Transverse colon (tissue), 4 donors: ENCODE measurements around the gene ABT1. TPM values are rescaled to one million over a fixed set of nuclear protein-coding genes. Genes with fewer than 3 reads are reported as not detected.

Source experiments
- DNase-seq: peaks from one replicate; pipeline ENCODE4 v3.0.0-alpha.2; 2019
- H3K27ac ChIP-seq, 4 donors: fragments of 200-600 bp; sonication (generic); 2 replicates each; pipeline ENCODE4 v1.5.1; 2016 to 2018; ENCODE audit warnings: inconsistent platforms in 4 of 4
- H3K27me3 ChIP-seq: fragments of 200-600 bp; sonication (generic); 2 replicates; pipeline ENCODE4 v1.5.1; 2017; ENCODE audit warnings: inconsistent platforms
- H3K36me3 ChIP-seq, 4 donors: fragments of 200-600 bp; sonication (generic); 2 replicates each; pipeline ENCODE4 v1.5.1; 2017 to 2019; ENCODE audit warnings: inconsistent platforms in 4 of 4
- H3K4me1 ChIP-seq, 4 donors: fragments of 200-600 bp; sonication (generic); 2 replicates each; pipeline ENCODE4 v1.5.1; 2017 to 2020; ENCODE audit warnings: inconsistent platforms in 4 of 4
- H3K4me3 ChIP-seq, 4 donors: fragments of 200-600 bp; sonication (generic); 1 replicate in 1 of 4; 2 replicates in 3 of 4; pipeline versions ENCODE4 v1.5.1 to v1.6.1; 2017 to 2019; ENCODE audit warnings: inconsistent platforms in 4 of 4
- H3K9me3 ChIP-seq, 2 donors: fragments of 200-600 bp; sonication (generic); 2 replicates each; pipeline ENCODE4 v1.5.1; 2017 to 2019; ENCODE audit warnings: inconsistent platforms in 2 of 2
- EP300 ChIP-seq: sonication (generic); formaldehyde crosslinking; IDR thresholded peaks from one replicate; pipeline ENCODE4 v1.6.1; 2017; ENCODE audit warnings: antibody characterized with exemption, low read depth
- POLR2A ChIP-seq: fragments of 450-650 bp; IDR thresholded peaks from one replicate; pipeline ENCODE4 v1.6.1; 2016; ENCODE audit warnings: antibody characterized with exemption, mild to moderate bottlenecking, moderate library complexity
- POLR2AphosphoS5 ChIP-seq, 3 donors: sonication (generic); formaldehyde crosslinking; IDR thresholded peaks; one replicate each; pipeline ENCODE4 v1.6.1; 2016; ENCODE audit warnings: antibody characterized with exemption in 3 of 3
- WGBS, 2 donors: methylation state at CpG; one replicate each; pipeline ENCODE4 v1.1.5; 2018; ENCODE audit warnings: low coverage in 1 of 2; 5-methylcytosine and 5-hydroxymethylcytosine counted together
- in situ Hi-C, 4 donors: fragments of 200-750 bp; cut with MboI; loops; one replicate each; pipeline versions ENCODE4 v1.15.0 to v1.15.1; 2017; ENCODE audit warnings: low sequenced_read_pairs in 3 of 4, low pct_ligation_motif_present in 1 of 4, low pct_unique_long_range_greater_than_20kb in 1 of 4
- intact Hi-C: fragments of 100-400 bp; cut with DNase I; formaldehyde crosslinking; loops from one replicate; pipeline ENCODE4 v1.15.1; 2023; ENCODE audit warnings: low total_unique reads
- total RNA-seq, 4 donors: library from RNA; depleted of rRNA; stranded (reverse); fragments of >200 nt; gene quantifications; one replicate each; pipeline ENCODE4 v1.1.0, GENCODE V29; 2016
- TF ChIP-seq, protein P1 (sequence below), 5 experiments: fragments of 200-600 bp in 3 of 5; fragments of 450-650 bp in 2 of 5; sonication (generic) in 3 of 5; IDR thresholded peaks; 1 replicate in 2 of 5; 2 replicates in 3 of 5; pipeline ENCODE4 v1.5.1; 2016 to 2017; ENCODE audit warnings: antibody characterized with exemption in 5 of 5, inconsistent platforms in 3 of 5, mild to moderate bottlenecking in 2 of 5, moderate library complexity in 1 of 5

The ABT1 gene
- total RNA-seq, 4 donors from 2014 or later = 5.6 to 16.5 (median 12.4) TPM

DNA sequence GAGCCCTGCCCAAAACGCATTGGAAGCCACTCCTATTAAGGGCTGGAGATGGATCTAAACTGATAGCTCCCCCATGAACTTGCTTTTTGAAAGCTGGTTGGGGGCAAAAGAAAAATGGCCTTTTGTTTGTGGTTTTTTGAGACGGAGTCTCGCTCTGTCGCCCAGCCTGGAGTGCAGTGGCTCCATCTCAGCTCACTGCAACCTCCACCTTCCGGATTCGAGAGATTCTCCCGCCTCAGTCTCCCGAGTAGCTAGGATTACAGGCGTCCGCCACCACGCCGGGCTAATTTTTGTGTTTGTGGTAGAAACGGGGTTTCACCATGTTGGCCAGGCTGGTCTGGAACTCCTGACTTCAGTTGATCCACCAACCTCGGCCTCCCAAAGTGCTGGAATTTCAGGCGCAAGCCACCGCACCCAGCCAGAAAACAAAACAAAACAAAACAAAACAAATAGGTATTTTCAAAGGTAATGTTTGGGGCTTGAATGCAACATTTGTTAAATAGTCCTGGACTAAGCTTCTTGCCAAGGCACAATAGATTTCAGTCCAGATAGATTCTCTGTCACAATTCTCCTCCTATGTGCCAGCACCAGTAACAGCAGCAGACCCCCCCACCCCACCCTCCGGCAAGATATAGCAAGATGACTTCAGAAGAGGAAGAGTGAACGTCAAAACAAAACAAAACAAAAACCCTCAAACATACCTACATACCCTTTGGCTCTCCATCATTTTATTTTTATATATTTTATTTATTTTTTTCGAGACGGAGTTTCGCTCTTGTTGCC is 26.5 kb upstream of the ABT1 start:
- no peaks in the 10 kb centered on the region for H3K27me3 ChIP-seq
- TF ChIP-seq POLR2AphosphoS5 (IDR thresholded peaks at IDR 0.05) (no peak), POLR2A (no peak), EP300 (no peak)
- TF ChIP-seq, protein P1, sequence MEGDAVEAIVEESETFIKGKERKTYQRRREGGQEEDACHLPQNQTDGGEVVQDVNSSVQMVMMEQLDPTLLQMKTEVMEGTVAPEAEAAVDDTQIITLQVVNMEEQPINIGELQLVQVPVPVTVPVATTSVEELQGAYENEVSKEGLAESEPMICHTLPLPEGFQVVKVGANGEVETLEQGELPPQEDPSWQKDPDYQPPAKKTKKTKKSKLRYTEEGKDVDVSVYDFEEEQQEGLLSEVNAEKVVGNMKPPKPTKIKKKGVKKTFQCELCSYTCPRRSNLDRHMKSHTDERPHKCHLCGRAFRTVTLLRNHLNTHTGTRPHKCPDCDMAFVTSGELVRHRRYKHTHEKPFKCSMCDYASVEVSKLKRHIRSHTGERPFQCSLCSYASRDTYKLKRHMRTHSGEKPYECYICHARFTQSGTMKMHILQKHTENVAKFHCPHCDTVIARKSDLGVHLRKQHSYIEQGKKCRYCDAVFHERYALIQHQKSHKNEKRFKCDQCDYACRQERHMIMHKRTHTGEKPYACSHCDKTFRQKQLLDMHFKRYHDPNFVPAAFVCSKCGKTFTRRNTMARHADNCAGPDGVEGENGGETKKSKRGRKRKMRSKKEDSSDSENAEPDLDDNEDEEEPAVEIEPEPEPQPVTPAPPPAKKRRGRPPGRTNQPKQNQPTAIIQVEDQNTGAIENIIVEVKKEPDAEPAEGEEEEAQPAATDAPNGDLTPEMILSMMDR (IDR thresholded peaks at IDR 0.05) = no peak
- no peak overlapping the region for H3K4me3 ChIP-seq
- no peaks in the 10 kb centered on the region for H3K36me3 ChIP-seq
- H3K27ac ChIP-seq = no peak overlapping the region
- 66 to 78% methylated on average over 9 to 21 of the region's 21 CpGs for WGBS, 2 donors
- intact Hi-C loops (no loop called here), in situ Hi-C loops (loop anchor here in 3 of 4 donors (10.0 kb wide), 2 partner anchors 225 to 235 kb away; no protein-coding TSS in a partner anchor)
- H3K4me1 ChIP-seq = peaks cover 0 to 14% (median 5%) of the 10 kb centered on the region in 4 donors
- no peak for DNase-seq
- no peaks in the 10 kb centered on the region for H3K9me3 ChIP-seq

DNA sequence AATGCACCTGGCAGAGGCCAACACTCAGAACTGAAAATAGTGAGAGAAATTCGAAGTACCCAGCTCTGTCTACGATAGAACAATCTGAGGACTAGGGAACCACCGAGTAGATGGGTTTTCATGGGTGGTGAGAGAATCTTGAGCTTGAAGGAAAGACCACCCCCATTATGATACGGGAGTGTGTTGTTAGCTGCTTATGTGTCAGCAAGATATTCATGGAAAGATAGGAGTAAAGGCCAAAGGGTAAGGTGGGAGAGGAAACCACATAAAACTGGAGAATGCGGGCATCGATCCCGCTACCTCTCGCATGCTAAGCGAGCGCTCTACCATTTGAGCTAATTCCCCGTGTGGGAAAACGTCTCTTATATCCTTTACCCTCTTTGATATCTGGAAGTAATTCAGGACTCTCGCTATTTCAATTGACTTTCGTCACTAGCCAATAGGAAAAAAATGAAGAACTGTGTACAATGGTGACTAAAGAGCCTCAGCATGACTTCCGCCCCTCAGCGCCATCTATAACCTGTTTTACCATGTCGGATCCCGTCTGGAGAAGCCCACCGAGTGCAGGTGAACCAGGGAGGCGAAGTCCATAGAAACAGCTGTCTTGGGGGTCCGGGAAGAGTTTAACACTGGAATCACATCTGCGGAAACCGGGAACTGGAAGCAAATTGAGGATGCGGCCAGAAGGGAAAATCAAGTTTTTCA is 25.0 kb upstream of the ABT1 start:
- peaks cover 0 to 15% (median 5%) of the 10 kb centered on the region in 4 donors for H3K4me1 ChIP-seq
- DNase-seq = peak; percentile 47
- in situ Hi-C loops (loop anchor here in 3 of 4 donors (10.0 kb wide), 2 partner anchors 227 to 237 kb away; no protein-coding TSS in a partner anchor), intact Hi-C loops (no loop called here)
- WGBS, 2 donors = 7 to 9% methylated on average over 17 to 24 of the region's 24 CpGs
- H3K4me3 ChIP-seq = peak overlapping the region in 3 of 4 donors; percentile 38 to 49 (median 38)
- H3K27me3 ChIP-seq = peaks cover 14% of the 10 kb centered on the region
- TF ChIP-seq, protein P1 (IDR thresholded peaks at IDR 0.05) = no peak
- no peak for TF ChIP-seq EP300
- TF ChIP-seq POLR2A = no peak
- no peak for TF ChIP-seq POLR2AphosphoS5 (IDR thresholded peaks at IDR 0.05)
- no peaks in the 10 kb centered on the region for H3K36me3 ChIP-seq
- H3K9me3 ChIP-seq = no peaks in the 10 kb centered on the region
- H3K27ac ChIP-seq = peak overlapping the region; percentile 52 to 55 (median 54)

DNA sequence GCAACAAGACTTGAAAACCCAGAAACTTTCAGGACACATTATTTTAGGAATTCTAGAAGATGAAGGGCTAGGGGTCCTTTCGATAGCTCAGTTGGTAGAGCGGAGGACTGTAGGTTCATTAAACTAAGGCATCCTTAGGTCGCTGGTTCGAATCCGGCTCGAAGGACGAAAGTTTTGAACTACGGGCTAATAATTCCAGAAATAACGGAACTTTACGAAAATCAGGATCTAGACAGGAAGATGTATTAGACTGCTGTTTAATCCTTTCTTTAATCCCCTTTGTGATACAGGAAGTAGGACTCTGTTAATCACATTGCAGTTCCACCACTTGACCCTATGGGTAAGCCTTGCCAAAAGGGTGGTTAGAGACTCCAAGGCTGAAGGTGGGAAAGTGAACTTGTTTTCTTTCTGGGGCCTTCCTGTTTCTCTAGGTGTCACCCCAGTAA is 21.2 kb upstream of the ABT1 start:
- H3K9me3 ChIP-seq = peaks cover 0 to 8% of the 10 kb centered on the region in 2 donors
- no peak for DNase-seq
- H3K4me1 ChIP-seq = peaks cover 0 to 19% (median 9%) of the 10 kb centered on the region in 4 donors
- peaks cover 43% of the 10 kb centered on the region for H3K27me3 ChIP-seq
- TF ChIP-seq POLR2A (no peak), POLR2AphosphoS5 (IDR thresholded peaks at IDR 0.05) (no peak), EP300 (no peak)
- TF ChIP-seq, protein P1 (IDR thresholded peaks at IDR 0.05) = no peak
- in situ Hi-C loops = loop anchor here in 3 of 4 donors (10.0 to 25.0 kb wide), 3 partner anchors 231 to 1287 kb away; a partner anchor contains a TSS
- H3K36me3 ChIP-seq = no peaks in the 10 kb centered on the region
- H3K27ac ChIP-seq = no peak overlapping the region
- 79 to 80% methylated on average over 8 to 10 of the region's 10 CpGs for WGBS, 2 donors
- H3K4me3 ChIP-seq = no peak overlapping the region
- intact Hi-C loops = no loop called here

DNA sequence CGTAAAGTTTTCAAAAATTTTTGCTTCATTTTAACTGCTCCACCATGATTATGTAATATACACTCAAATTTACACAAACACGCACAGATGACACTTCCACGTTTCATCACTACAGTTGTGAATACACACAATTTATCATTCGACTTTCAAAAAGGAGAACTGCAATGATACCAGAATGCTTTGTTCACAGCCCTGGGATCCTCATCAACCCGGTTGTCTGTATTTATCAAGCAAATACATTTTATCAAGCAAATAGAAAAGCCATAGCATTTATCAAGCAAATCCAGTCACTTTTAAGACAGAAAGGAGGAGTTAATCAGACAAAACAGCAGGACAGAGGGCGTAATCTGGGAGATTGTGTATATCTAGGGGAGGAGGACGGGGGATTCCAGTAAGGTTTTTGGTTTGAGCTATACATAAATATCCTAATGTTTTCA is 20.3 kb upstream of the ABT1 start:
- TF ChIP-seq, protein P1 (IDR thresholded peaks at IDR 0.05) = no peak
- no peak for TF ChIP-seq POLR2A
- TF ChIP-seq POLR2AphosphoS5 (IDR thresholded peaks at IDR 0.05) = no peak
- no peak for TF ChIP-seq EP300
- Histone ChIP-seq H3K4me1 (peaks cover 0 to 19% (median 9%) of the 10 kb centered on the region in 4 donors), H3K36me3 (no peaks in the 10 kb centered on the region)

More for the DNA sequence above, 20.3 kb upstream of the ABT1 start:
- intact Hi-C loops = no loop called here
- H3K9me3 ChIP-seq = peaks cover 0 to 8% of the 10 kb centered on the region in 2 donors
- 24 to 44% methylated on average over 7 of the region's 7 CpGs for WGBS, 2 donors
- peaks cover 52% of the 10 kb centered on the region for H3K27me3 ChIP-seq
- no peak for DNase-seq
- in situ Hi-C loops = loop anchor here in 3 of 4 donors (10.0 to 25.0 kb wide), 3 partner anchors 232 to 1286 kb away; a partner anchor contains a TSS
- H3K4me3 ChIP-seq = peak overlapping the region in 1 of 4 donors; percentile 42
- no peak overlapping the region for H3K27ac ChIP-seq
